ENCODE results near the gene CRYBB3.

CRYBB3 gene

GRCh38 chr22:25165785-25166184 is 33.9 kb upstream of the CRYBB3 start:
- no peaks in the 10 kb centered on the region for H3K79me2 ChIP-seq (ENCODE audit: insufficient read depth, low read length)
- no peaks in the 10 kb centered on the region for H3F3A ChIP-seq (ENCODE audit: insufficient read depth)
- H4K20me1 ChIP-seq (ENCODE audit: low read depth, low read length): no peaks in the 10 kb centered on the region
- no peak overlapping the region for H3K27ac ChIP-seq (ENCODE audit: low read depth, low read length)
- no peak overlapping the region for H3K4me3 ChIP-seq (ENCODE audit: insufficient read depth, low read length, poor library complexity, severe bottlenecking)
- H2AFZ ChIP-seq (ENCODE audit: low read depth, low read length, severe bottlenecking): no peak overlapping the region
- no peaks in the 10 kb centered on the region for H3K36me3 ChIP-seq (ENCODE audit: low read length)
- no peak for TF ChIP-seq CTCF (IDR thresholded peaks at IDR 0.05; ENCODE audit: insufficient read depth, low read length, poor library complexity, severe bottlenecking)
- TF ChIP-seq EZH2phosphoT487 (conservative IDR thresholded peaks at IDR 0.05; ENCODE audit: low read length): no peak
- no peak overlapping the region for H3K9ac ChIP-seq (ENCODE audit: low read length)
- H3K4me2 ChIP-seq (ENCODE audit: low read depth, low read length, poor library complexity, severe bottlenecking): no peak overlapping the region
- H3K9me2 ChIP-seq (replicated peaks; ENCODE audit: insufficient read depth, low read length): no peaks in the 10 kb centered on the region
- H3K27me3 ChIP-seq (ENCODE audit: low read length): no peaks in the 10 kb centered on the region
- H3K9me3 ChIP-seq (ENCODE audit: insufficient read depth, low read length): no peaks in the 10 kb centered on the region

GRCh38 chr22:25166266-25167040 is 33.2 kb upstream of the CRYBB3 start:
- no peak overlapping the region for H3K27ac ChIP-seq (ENCODE audit: low read depth, low read length)
- no peaks in the 10 kb centered on the region for H3K27me3 ChIP-seq (ENCODE audit: low read length)
- no peak for TF ChIP-seq EZH2phosphoT487 (conservative IDR thresholded peaks at IDR 0.05; ENCODE audit: low read length)
- TF ChIP-seq CTCF (IDR thresholded peaks at IDR 0.05; ENCODE audit: insufficient read depth, low read length, poor library complexity, severe bottlenecking): no peak
- H3K9me3 ChIP-seq (ENCODE audit: insufficient read depth, low read length): no peaks in the 10 kb centered on the region
- H3K4me3 ChIP-seq (ENCODE audit: insufficient read depth, low read length, poor library complexity, severe bottlenecking): no peak overlapping the region
- H3K79me2 ChIP-seq (ENCODE audit: insufficient read depth, low read length): no peaks in the 10 kb centered on the region
- no peaks in the 10 kb centered on the region for H4K20me1 ChIP-seq (ENCODE audit: low read depth, low read length)
- no peaks in the 10 kb centered on the region for H3K36me3 ChIP-seq (ENCODE audit: low read length)
- H3F3A ChIP-seq (ENCODE audit: insufficient read depth): no peaks in the 10 kb centered on the region
- no peaks in the 10 kb centered on the region for H3K9me2 ChIP-seq (replicated peaks; ENCODE audit: insufficient read depth, low read length)
- no peak overlapping the region for H3K4me2 ChIP-seq (ENCODE audit: low read depth, low read length, poor library complexity, severe bottlenecking)
- H2AFZ ChIP-seq (ENCODE audit: low read depth, low read length, severe bottlenecking): no peak overlapping the region
- no peak overlapping the region for H3K9ac ChIP-seq (ENCODE audit: low read length)

- no peaks in the 10 kb centered on the region for H3K79me2 ChIP-seq (ENCODE audit: insufficient read depth, low read length)
- H3K36me3 ChIP-seq (ENCODE audit: low read length): no peaks in the 10 kb centered on the region
- H3K9ac ChIP-seq (ENCODE audit: low read length): no peak overlapping the region
- H3F3A ChIP-seq (ENCODE audit: insufficient read depth): no peaks in the 10 kb centered on the region
- H3K27me3 ChIP-seq (ENCODE audit: low read length): no peaks in the 10 kb centered on the region
- no peak overlapping the region for H2AFZ ChIP-seq (ENCODE audit: low read depth, low read length, severe bottlenecking)
- TF ChIP-seq CTCF (IDR thresholded peaks at IDR 0.05; ENCODE audit: insufficient read depth, low read length, poor library complexity, severe bottlenecking) (no peak), EZH2phosphoT487 (conservative IDR thresholded peaks at IDR 0.05; ENCODE audit: low read length) (no peak)
- no peaks in the 10 kb centered on the region for H3K9me3 ChIP-seq (ENCODE audit: insufficient read depth, low read length)
- H3K27ac ChIP-seq (ENCODE audit: low read depth, low read length): no peak overlapping the region
- no peak overlapping the region for H3K4me2 ChIP-seq (ENCODE audit: low read depth, low read length, poor library complexity, severe bottlenecking)
- no peaks in the 10 kb centered on the region for H3K9me2 ChIP-seq (replicated peaks; ENCODE audit: insufficient read depth, low read length)
- no peaks in the 10 kb centered on the region for H4K20me1 ChIP-seq (ENCODE audit: low read depth, low read length)
- no peak overlapping the region for H3K4me3 ChIP-seq (ENCODE audit: insufficient read depth, low read length, poor library complexity, severe bottlenecking)
Measured at GRCh38 chr22:25167082-25167481, 32.6 kb upstream of the CRYBB3 start.

Data from SU-DHL-6 (cell line).